Activated T-helper 1 cell treated with anti-CD3 and anti-CD28 coated beads, Interleukin-12 subunit alpha, Interleukin-12 subunit beta, Interleukin-2, Interleukin-4 antibody, amounts not matched to agents 30 ng/mL and 10 ng/mL and 1 ng/mL, durations not matched to agents 14 hours and 24 hours and 36 hours (primary cell): ENCODE measurements around the gene MACC1. TPM values are rescaled to one million over a fixed set of nuclear protein-coding genes. Genes with fewer than 3 reads are reported as not detected.

Experiments
- DNase-seq: peaks from one replicate; pipeline ENCODE4 v3.0.0; 2021; ENCODE audit warnings: low spot score
- H3K27ac Mint-ChIP-seq: one replicate; pipeline ENCODE4 v1.8.0; 2021; ENCODE audit warnings: mild to moderate bottlenecking, mixed read lengths
- H3K27me3 Mint-ChIP-seq: one replicate; pipeline ENCODE4 v1.8.0; 2022; ENCODE audit warnings: mild to moderate bottlenecking, moderate library complexity, mixed read lengths; ENCODE audit not compliant: insufficient read depth
- H3K36me3 Mint-ChIP-seq: one replicate; pipeline ENCODE4 v1.8.0; 2021; ENCODE audit warnings: low read depth, mixed read lengths
- H3K4me1 Mint-ChIP-seq: one replicate; pipeline ENCODE4 v1.8.0; 2021; ENCODE audit warnings: low read depth, mixed read lengths
- H3K4me3 Mint-ChIP-seq: one replicate; pipeline ENCODE4 v1.8.0; 2021; ENCODE audit warnings: mild to moderate bottlenecking, moderate library complexity, mixed read lengths
- H3K9me3 Mint-ChIP-seq: one replicate; pipeline ENCODE4 v1.8.0; 2021; ENCODE audit warnings: mixed read lengths
- intact Hi-C: fragments of 100-400 bp; cut with micrococcal nuclease; formaldehyde crosslinking; loops from one replicate; pipeline ENCODE4 v1.15.1; 2024
- total RNA-seq: library from RNA; stranded (reverse); gene quantifications from 2 replicates; pipeline ENCODE4 v1.2.3, GENCODE V29; 2022

MACC1 gene
- total RNA-seq, 1 donor from 2014 or later = not detected

DNA sequence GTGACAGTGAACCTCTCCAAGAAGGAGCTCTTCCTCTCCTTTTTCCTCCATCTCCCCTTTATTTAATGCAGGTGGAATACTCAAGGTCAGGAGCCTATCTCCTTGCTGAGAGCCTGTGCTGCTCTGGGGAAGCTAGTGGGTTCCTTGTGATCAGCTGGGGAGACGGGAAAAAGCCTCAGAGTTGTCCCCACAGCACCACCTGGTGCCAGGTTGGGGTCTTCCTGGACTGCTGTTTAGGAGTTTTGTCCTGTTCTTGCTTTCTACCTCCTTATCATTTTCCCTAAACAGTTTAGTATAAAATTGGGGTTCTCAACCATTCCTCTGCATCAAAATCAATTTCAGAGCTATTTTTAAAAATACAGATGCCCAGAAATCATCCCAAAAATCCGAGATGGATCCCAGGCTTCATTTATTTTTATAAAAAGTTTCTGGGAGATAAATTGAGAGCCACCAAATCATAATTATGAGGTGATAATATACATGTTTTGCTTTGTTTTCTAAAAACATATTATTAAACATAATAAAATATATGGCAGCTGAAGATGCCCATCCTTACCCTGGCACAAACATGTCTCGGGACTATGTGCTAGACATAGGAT is 44.3 kb downstream of the MACC1 start:
- Mint-ChIP-seq H3K4me3 (no peak overlapping the region), H3K27me3 (no peaks in the 10 kb centered on the region), H3K27ac (no peak overlapping the region), H3K36me3 (no peaks in the 10 kb centered on the region), H3K9me3 (no peaks in the 10 kb centered on the region), H3K4me1 (no peaks in the 10 kb centered on the region)
- intact Hi-C loops = loop anchor here (10.0 kb wide), 2 partner anchors 188 to 418 kb away; no protein-coding TSS in a partner anchor
- no peak for DNase-seq

DNA sequence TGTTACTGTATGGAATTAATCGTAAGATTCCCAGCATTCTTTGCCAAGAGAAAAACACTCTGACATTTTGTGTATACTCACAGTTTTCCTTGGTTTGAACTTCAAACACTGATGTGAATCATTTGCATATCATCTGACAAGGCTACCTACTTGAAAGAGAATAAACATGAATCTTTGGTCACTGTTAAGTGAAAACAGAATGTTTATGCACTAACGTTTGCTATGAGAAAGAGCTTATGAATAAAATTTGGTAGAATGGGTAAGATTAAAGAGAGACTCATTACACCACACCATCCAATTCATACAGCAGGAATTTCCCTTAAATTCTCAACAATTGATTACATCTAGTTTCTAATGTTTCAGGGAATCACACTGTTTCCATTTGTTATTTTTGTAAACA is 46.6 kb downstream of the MACC1 start:
- Mint-ChIP-seq H3K27me3 (no peaks in the 10 kb centered on the region), H3K9me3 (no peaks in the 10 kb centered on the region), H3K36me3 (no peaks in the 10 kb centered on the region), H3K4me3 (no peak overlapping the region), H3K4me1 (no peaks in the 10 kb centered on the region), H3K27ac (no peak overlapping the region)
- intact Hi-C loops = loop anchor here (10.0 kb wide), 2 partner anchors 186 to 416 kb away; no protein-coding TSS in a partner anchor
- no peak for DNase-seq

DNA sequence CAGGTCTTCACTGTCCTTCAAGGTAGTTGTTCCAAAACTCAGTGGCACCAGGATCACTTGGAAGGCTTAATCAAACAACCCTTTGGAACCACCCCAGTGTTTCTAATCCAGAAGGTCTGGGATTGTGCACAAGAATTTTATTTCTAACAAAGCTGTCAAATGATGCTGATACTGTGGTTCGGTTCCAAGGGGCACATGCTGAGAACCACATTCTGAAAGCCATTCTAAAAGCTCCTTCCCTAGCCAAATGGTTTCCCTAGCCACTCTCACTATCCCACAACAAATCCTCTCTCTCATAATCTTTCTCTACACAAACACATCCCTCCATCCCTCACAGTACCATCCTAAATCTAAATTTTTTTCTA is 52.1 kb downstream of the MACC1 start:
- H3K9me3 Mint-ChIP-seq = no peaks in the 10 kb centered on the region
- H3K27me3 Mint-ChIP-seq = no peaks in the 10 kb centered on the region
- no peak overlapping the region for H3K27ac Mint-ChIP-seq
- no peaks in the 10 kb centered on the region for H3K4me1 Mint-ChIP-seq
- no peak for DNase-seq
- intact Hi-C loops = no loop called here
- H3K36me3 Mint-ChIP-seq = no peaks in the 10 kb centered on the region
- H3K4me3 Mint-ChIP-seq = no peak overlapping the region

DNA sequence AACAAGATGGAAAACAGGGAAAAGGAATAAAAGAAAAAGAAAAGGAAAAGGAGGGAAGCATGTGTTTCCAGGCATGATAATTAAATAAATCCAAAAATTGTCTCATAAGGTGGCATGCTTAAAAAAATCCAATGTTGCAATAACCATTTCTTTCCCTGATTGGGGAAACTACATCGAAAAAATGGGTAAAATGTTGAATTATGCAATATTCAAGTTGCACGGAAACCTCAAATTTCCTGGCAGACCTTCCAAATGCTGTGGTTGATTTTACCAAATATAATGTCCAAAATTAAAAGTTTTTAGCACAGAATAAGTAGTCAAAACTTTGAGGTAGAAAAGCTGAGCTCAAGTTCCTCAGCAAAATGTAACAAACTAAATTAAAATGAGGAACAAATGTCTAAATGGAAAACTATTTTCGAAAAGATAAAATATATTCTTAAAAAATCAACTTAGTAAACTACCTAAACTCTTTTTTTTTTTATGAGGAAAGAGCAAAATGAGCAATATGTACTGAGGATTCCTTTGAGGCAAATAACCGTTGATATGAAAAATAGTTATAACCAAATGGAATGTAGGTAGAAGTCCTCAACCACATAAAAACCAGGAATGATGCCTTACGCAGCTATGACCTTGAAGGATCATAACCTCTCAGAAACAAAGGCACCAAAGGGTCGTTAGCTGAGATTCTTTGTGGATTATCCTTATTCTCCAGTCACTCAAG is 52.6 kb downstream of the MACC1 start:
- Mint-ChIP-seq H3K4me1 (no peaks in the 10 kb centered on the region), H3K27ac (no peak overlapping the region)
- intact Hi-C loops = no loop called here

DNA sequence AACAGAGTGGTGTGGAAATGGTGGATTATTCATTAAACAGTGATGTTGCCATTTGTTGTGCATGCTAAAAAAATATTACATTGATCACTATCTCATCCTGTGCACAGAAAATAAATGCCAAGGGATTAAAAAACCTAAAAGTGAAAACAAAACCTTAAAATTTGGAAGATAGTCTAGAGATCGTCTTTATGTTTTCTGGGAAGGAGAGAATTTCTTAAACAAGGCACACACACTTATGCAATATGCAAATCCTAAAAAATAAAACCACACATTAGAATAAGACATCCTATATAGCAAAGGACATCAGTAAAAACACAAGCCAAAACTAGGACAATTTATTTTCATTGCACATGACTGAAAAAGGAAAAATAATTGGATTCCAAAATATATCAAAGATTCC is 54.5 kb downstream of the MACC1 start:
- intact Hi-C loops = no loop called here
- Mint-ChIP-seq H3K4me3 (no peak overlapping the region), H3K36me3 (no peaks in the 10 kb centered on the region), H3K4me1 (no peaks in the 10 kb centered on the region), H3K9me3 (no peaks in the 10 kb centered on the region), H3K27me3 (no peaks in the 10 kb centered on the region), H3K27ac (no peak overlapping the region)
- DNase-seq = no peak

More for the DNA sequence above, 52.6 kb downstream of the MACC1 start:
- no peaks in the 10 kb centered on the region for H3K36me3 Mint-ChIP-seq
- H3K9me3 Mint-ChIP-seq = no peaks in the 10 kb centered on the region
- no peak overlapping the region for H3K4me3 Mint-ChIP-seq
- H3K27me3 Mint-ChIP-seq = no peaks in the 10 kb centered on the region
- no peak for DNase-seq

DNA sequence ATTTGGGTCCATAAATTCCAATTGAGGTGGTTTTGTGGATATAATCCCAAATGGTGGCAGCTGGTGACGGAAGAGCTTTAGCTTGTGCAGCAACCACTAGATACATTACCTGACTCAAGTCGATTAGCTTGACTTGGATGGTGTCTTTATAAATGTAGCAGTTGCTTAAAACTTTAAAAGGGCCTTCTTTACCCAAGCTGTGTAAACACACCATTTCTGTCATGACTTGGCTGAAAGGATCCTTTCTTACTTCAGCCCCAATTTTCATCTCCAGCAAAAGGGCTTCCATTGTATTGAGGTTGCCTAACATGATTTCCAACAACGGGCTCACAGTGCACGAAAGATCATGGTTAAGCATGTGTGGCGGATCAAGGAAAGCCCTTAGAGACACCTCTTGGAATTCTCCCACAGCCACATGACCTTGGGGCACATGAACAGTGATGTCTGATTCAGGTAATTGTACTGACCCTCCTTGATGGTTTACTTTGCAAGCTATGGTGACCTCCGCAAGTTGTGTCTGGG is 57.9 kb downstream of the MACC1 start:
- intact Hi-C loops = no loop called here
- no peak overlapping the region for H3K27ac Mint-ChIP-seq
- no peak overlapping the region for H3K4me3 Mint-ChIP-seq
- no peak for DNase-seq
- H3K4me1 Mint-ChIP-seq = no peaks in the 10 kb centered on the region
- H3K27me3 Mint-ChIP-seq = no peaks in the 10 kb centered on the region
- H3K36me3 Mint-ChIP-seq = no peaks in the 10 kb centered on the region
- no peaks in the 10 kb centered on the region for H3K9me3 Mint-ChIP-seq

DNA sequence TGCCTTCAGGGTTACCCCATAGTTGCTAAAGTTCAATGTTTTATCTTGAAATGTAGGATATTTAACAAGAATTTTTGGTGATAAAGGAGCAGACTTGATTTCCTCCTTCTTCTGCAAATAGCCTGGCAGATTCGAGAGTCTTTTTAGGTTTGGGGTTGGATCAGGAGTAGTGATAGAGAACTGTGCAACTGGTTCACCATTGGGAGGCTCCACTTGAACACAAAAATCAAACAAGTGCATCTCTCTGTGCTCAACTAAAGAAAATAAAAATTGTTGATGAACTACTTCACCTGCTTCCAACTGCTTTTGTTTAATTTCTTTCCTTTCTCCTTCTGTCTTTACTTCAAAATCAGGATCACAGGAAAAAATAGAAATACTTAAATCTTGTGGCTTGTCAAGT is 58.5 kb downstream of the MACC1 start:
- Mint-ChIP-seq H3K9me3 (no peaks in the 10 kb centered on the region), H3K27me3 (no peaks in the 10 kb centered on the region), H3K4me3 (no peak overlapping the region), H3K27ac (no peak overlapping the region), H3K36me3 (no peaks in the 10 kb centered on the region), H3K4me1 (no peaks in the 10 kb centered on the region)
- intact Hi-C loops = no loop called here
- DNase-seq = no peak

DNA sequence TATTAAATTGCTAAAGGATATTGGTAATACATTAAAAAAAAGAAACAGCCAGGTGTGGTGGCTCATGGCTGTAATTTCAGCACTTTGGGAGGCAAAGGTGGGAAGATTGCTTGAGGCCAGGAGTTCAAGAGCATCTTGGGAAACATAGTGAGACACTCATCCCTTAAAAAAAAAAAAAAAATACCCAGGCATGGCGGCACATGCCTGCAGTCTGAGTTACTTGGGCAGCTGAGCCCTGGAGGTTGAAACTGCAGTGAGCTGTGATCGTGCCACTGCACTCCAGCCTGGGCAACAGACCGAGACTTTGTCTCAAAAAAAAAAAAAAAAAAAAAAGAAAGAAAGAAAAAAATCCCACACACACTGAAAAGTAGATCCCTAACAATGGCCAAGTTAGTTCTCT is 59.7 kb downstream of the MACC1 start:
- H3K27ac Mint-ChIP-seq = no peak overlapping the region
- DNase-seq = no peak
- H3K9me3 Mint-ChIP-seq = no peaks in the 10 kb centered on the region
- no peaks in the 10 kb centered on the region for H3K4me1 Mint-ChIP-seq
- H3K4me3 Mint-ChIP-seq = no peak overlapping the region
- intact Hi-C loops = no loop called here
- H3K27me3 Mint-ChIP-seq = no peaks in the 10 kb centered on the region
- no peaks in the 10 kb centered on the region for H3K36me3 Mint-ChIP-seq

DNA sequence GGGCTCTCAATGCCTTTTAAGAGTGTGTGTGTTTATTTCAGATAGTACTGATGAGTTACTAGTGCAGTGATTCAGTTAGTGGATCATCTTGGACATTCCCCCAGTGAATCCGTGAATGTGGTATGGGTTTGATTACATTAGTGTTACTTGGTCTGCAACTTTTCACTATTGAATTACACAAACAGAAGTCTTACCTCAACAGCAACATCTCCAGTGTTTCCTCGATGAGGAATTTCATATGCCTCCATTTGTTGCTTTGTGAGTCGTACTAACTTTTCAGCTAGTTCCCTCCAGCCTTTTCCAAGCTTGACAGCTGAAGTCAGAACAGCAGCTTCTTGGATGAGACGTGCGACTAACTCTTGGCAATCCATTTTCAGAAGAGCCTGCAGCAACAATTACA is 63.2 kb downstream of the MACC1 start:
- H3K36me3 Mint-ChIP-seq = no peaks in the 10 kb centered on the region
- DNase-seq = no peak
- no peak overlapping the region for H3K27ac Mint-ChIP-seq
- H3K4me3 Mint-ChIP-seq = no peak overlapping the region
- H3K4me1 Mint-ChIP-seq = no peaks in the 10 kb centered on the region
- intact Hi-C loops = no loop called here
- no peaks in the 10 kb centered on the region for H3K9me3 Mint-ChIP-seq
- H3K27me3 Mint-ChIP-seq = no peaks in the 10 kb centered on the region

DNA sequence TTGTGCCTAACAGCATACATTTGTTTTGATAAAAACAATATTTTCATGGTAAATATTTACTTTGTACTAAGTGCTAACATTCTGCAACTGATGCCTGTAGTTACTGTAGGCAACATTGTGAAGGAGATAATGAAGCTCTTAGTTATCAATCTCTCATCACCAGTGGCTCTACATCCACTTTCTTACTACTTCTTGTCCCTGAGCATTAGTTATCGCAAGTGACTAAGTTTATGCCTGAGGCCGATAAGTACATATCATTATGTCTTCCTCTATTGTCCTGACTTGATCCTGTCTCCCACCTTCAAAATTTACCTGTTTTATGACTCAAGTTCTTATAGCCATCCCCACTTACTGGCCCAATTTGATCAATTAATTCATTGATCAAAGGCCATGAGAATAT is 63.6 kb downstream of the MACC1 start:
- Mint-ChIP-seq H3K9me3 (no peaks in the 10 kb centered on the region), H3K4me3 (no peak overlapping the region), H3K4me1 (no peaks in the 10 kb centered on the region), H3K27me3 (no peaks in the 10 kb centered on the region), H3K36me3 (no peaks in the 10 kb centered on the region), H3K27ac (no peak overlapping the region)
- intact Hi-C loops = no loop called here
- DNase-seq = no peak

DNA sequence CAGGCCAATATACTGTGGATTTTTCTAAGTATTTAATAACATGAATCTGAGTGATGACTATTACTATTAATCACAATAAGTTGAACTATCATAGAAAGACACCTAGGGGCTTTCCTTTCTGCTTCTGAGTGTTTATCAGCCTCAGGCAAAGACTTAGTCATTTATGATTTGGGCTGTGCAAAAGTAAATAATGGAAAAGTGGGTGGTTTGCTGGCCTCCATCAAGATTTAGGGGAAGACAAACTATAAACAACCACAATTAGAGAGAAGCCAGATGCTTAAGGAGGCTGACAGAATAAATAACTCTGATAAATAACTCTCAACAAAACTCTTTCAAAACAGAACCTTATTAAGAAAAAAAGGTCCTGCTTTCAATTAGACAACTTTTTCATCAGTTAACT is 64.7 kb downstream of the MACC1 start:
- no peak for DNase-seq
- intact Hi-C loops = no loop called here
- no peaks in the 10 kb centered on the region for H3K36me3 Mint-ChIP-seq

DNA sequence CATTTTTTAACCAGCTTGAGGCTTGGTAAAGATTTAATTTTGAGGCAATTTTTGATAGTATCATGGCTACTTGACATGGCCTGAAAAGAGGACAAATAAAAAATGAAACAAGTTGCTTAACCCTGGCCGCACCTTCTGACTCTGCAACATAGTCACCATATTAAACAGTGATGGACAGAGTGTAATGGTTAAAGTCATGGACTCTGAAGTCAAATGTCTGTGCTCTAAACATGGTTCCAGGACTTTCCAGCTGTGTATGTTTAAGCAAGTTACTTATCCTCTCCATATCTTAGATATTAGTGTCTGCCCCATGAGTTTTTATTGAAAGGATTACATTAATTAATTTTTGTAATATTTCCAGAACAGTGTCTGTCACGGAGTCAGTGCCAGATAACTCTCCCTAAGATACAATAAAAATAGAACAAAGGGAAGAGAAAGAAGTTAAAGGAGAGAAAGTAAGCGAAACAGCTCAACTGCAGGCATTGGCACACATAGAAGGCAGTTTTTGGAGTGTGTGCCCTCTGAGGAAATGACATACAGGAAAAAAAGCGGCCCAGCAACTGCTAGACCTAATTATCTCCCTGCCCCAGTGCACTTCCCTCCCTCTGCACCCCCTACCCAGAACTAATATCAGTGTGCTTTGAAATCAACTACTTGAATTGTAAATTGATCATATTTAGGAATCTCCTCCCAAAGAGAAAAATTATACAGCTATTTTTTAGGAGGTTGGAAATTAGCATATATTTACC is 65.3 kb downstream of the MACC1 start:
- no peaks in the 10 kb centered on the region for H3K27me3 Mint-ChIP-seq
- no peaks in the 10 kb centered on the region for H3K4me1 Mint-ChIP-seq
- DNase-seq = no peak
- no peak overlapping the region for H3K27ac Mint-ChIP-seq
- no peak overlapping the region for H3K4me3 Mint-ChIP-seq
- no peaks in the 10 kb centered on the region for H3K36me3 Mint-ChIP-seq
- intact Hi-C loops = no loop called here
- H3K9me3 Mint-ChIP-seq = no peaks in the 10 kb centered on the region

More for the DNA sequence above, 64.7 kb downstream of the MACC1 start:
- no peaks in the 10 kb centered on the region for H3K4me1 Mint-ChIP-seq
- H3K4me3 Mint-ChIP-seq = no peak overlapping the region
- H3K9me3 Mint-ChIP-seq = no peaks in the 10 kb centered on the region
- H3K27ac Mint-ChIP-seq = no peak overlapping the region
- no peaks in the 10 kb centered on the region for H3K27me3 Mint-ChIP-seq

DNA sequence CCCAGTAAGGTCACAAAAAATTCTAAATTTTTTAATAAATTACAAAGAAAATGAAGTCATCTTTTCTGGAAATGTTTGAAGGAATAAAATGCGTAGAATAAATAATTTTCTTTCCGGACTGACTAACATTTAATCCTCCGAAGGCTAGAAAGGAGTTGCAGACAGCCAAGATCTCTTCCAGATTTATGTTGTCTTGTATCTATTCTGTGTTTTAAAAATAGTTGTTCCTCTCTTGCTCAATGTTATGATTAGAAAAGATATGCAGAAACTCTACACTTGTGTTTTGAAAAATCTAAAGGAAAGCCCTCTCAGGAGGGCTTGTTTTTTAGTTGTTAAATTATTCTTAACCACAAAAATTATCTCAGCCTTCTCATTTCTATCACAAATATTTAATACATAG is 70.7 kb downstream of the MACC1 start:
- H3K27ac Mint-ChIP-seq = no peak overlapping the region
- no peaks in the 10 kb centered on the region for H3K4me1 Mint-ChIP-seq
- H3K4me3 Mint-ChIP-seq = no peak overlapping the region
- H3K27me3 Mint-ChIP-seq = no peaks in the 10 kb centered on the region
- intact Hi-C loops = no loop called here
- H3K36me3 Mint-ChIP-seq = no peaks in the 10 kb centered on the region
- no peak for DNase-seq
- no peaks in the 10 kb centered on the region for H3K9me3 Mint-ChIP-seq
